Colonic mucosa (tissue), 4 donors: ENCODE data around the gene EDA. TPM values are rescaled to one million over a fixed set of nuclear protein-coding genes. Genes with fewer than 3 reads are reported as not detected.

Source experiments
- DNase-seq: peaks from one replicate; pipeline ENCODE4 v3.0.0-alpha.2; 2020
- H3K27ac ChIP-seq: fragments of 200-600 bp; one replicate; pipeline ENCODE4 v1.8.0; 2021
- H3K27me3 ChIP-seq: fragments of 200-600 bp; one replicate; pipeline ENCODE4 v1.8.0; 2021
- H3K36me3 ChIP-seq: fragments of 200-600 bp; one replicate; pipeline ENCODE4 v1.8.0; 2021
- H3K4me1 ChIP-seq: fragments of 200-600 bp; one replicate; pipeline ENCODE4 v1.8.0; 2021; ENCODE audit warnings: mild to moderate bottlenecking
- H3K4me3 ChIP-seq: fragments of 200-600 bp; one replicate; pipeline ENCODE4 v1.8.0; 2021
- H3K9ac ChIP-seq, 2 donors: one replicate each; pipeline ENCODE4 v1.7.0; 2013; ENCODE audit warnings: control low read depth in 2 of 2, low read depth in 2 of 2, low read length in 2 of 2
- H3K9me3 ChIP-seq: fragments of 200-600 bp; one replicate; pipeline ENCODE4 v1.8.0; 2021
- CTCF ChIP-seq: fragments of 200-600 bp; IDR thresholded peaks from one replicate; pipeline ENCODE4 v1.8.0; 2022; ENCODE audit warnings: antibody characterized with exemption, mild to moderate bottlenecking
- intact Hi-C: fragments of 100-400 bp; cut with DNase I; formaldehyde crosslinking; loops from one replicate; pipeline ENCODE4 v1.14.1; 2022
- microRNA-seq: library from miRNA; unstranded; fragments of <30 nt; microRNA quantifications from one replicate; pipeline ENCODE4, GENCODE V29; 2019
- total RNA-seq, 2 donors: library from RNA; stranded (reverse); fragmentation: NEBNext Ultra II Directional in 1 of 2; extraction: Animal tissue kit (Norgen Biotek cat#: 25700) in 1 of 2; gene quantifications; one replicate each; pipeline ENCODE4 v1.2.1, GENCODE V29; 2021
- donor health status: healthy.
- donor health status: DM: no; HTN: no; CAD: no.
- donor health status: DM: no; HTN: no; CAD: no.

EDA gene
- total RNA-seq, 2 donors from 2014 or later, result 1.6 to 1.9 TPM

GRCh38 chrX:70087857-70088630, 472.1 kb downstream of the EDA start:
- H3K27me3 ChIP-seq, result no peaks in the 10 kb centered on the region
- no peaks in the 10 kb centered on the region for H3K9me3 ChIP-seq
- H3K36me3 ChIP-seq, result no peaks in the 10 kb centered on the region
- H3K4me3 ChIP-seq, result no peak overlapping the region
- no peak for TF ChIP-seq CTCF
- no peak overlapping the region for H3K27ac ChIP-seq
- intact Hi-C loops, result no loop called here
- no peaks in the 10 kb centered on the region for H3K4me1 ChIP-seq
- no peak overlapping the region for H3K9ac ChIP-seq
- no peak for DNase-seq

- intact Hi-C loops, result no loop called here
- H3K4me1 ChIP-seq, result no peaks in the 10 kb centered on the region
- no peaks in the 10 kb centered on the region for H3K27me3 ChIP-seq
- H3K36me3 ChIP-seq, result no peaks in the 10 kb centered on the region
- H3K9me3 ChIP-seq, result no peaks in the 10 kb centered on the region
- TF ChIP-seq CTCF, result no peak
- no peak overlapping the region for H3K27ac ChIP-seq
- H3K9ac ChIP-seq, result no peak overlapping the region
- no peak for DNase-seq
- no peak overlapping the region for H3K4me3 ChIP-seq
These were observed 472.8 kb downstream of the EDA start for GRCh38 chrX:70088751-70089150.

Small RNA genes within 50 kb of the gene (microRNA-seq; reads per million reads assigned to microRNA genes)
- gene MIR676, result 3.3 reads per million

Other genes with a start within 250 kb of the EDA start
- under 1 TPM; 0.66 to 0.72 TPM for gene NALF2, start 111.8 kb upstream of the EDA start, total RNA-seq